K562 (cell line): ENCODE measurements around the gene RELL2. TPM values are rescaled to one million over a fixed set of nuclear protein-coding genes. Genes with fewer than 3 reads are reported as not detected.

ENCODE experiments used
- CBX3 ChIP-seq, 2 experiments: IDR thresholded peaks; 1 replicate in 1 of 2; 2 replicates in 1 of 2; pipeline ENCODE4 v1.6.1; 2012; ENCODE audit warnings: inconsistent platforms in 2 of 2, low read length in 2 of 2, borderline replicate concordance in 1 of 2, control low read depth in 1 of 2
- EP400 ChIP-seq: fragments of 450-650 bp; IDR thresholded peaks from 2 replicates; pipeline ENCODE4 v1.6.1; 2017; ENCODE audit warnings: antibody characterized with exemption, mild to moderate bottlenecking, moderate library complexity
- EWSR1 ChIP-seq: fragments of 450-650 bp; IDR thresholded peaks from 2 replicates; pipeline ENCODE4 v1.6.1; 2018; ENCODE audit warnings: borderline replicate concordance, mild to moderate bottlenecking, low read depth, moderate library complexity; ENCODE audit not compliant: partially characterized antibody
- FOXK1 ChIP-seq: sonication (generic); formaldehyde crosslinking; IDR thresholded peaks from 2 replicates; pipeline ENCODE4 v1.8.0; 2022; ENCODE audit warnings: missing genetic modification reagents, mild to moderate bottlenecking, borderline replicate concordance
- GABPB2 ChIP-seq: fragments of 250-450 bp; sonication (Bioruptor Pico); conservative IDR thresholded peaks from 2 replicates; pipeline ENCODE4 v1.5.1; 2021; ENCODE audit warnings: mild to moderate bottlenecking
- HNRNPK ChIP-seq: fragments of 200-400 bp; formaldehyde crosslinking; IDR thresholded peaks from one replicate; pipeline ENCODE4 v1.6.1; 2018; ENCODE audit warnings: mild to moderate bottlenecking, low read depth, low read length; ENCODE audit not compliant: poor library complexity, severe bottlenecking
- JUND ChIP-seq, 2 experiments: IDR thresholded peaks; 2 replicates in 1 of 2; 3 replicates in 1 of 2; pipeline ENCODE4 v1.6.1; 2011; ENCODE audit warnings: borderline replicate concordance in 2 of 2, low read depth in 2 of 2, low read length in 2 of 2, improper control_type of control experiment in 1 of 2, missing biosample characterization in 1 of 2, missing genetic modification characterization in 1 of 2, missing genetic modification reagents in 1 of 2
- NR2C1 ChIP-seq, 2 experiments: fragments of 450-650 bp; IDR thresholded peaks; 2 replicates each; pipeline ENCODE4 v1.6.1; 2017; ENCODE audit warnings: mild to moderate bottlenecking in 2 of 2, antibody characterized with exemption in 1 of 2, inconsistent platforms in 1 of 2, missing compliant biosample characterization in 1 of 2, missing genetic modification characterization in 1 of 2
- NR4A1 ChIP-seq, 2 experiments: fragments of 250-450 bp in 1 of 2; fragments of 450-650 bp in 1 of 2; sonication (Bioruptor Pico) in 1 of 2; IDR thresholded peaks; 2 replicates each; pipeline versions ENCODE4 v1.4.0 to v1.6.1; 2016 to 2020; ENCODE audit warnings: mild to moderate bottlenecking in 2 of 2, missing compliant biosample characterization in 1 of 2, missing genetic modification characterization in 1 of 2, moderate library complexity in 1 of 2
- RBM17 ChIP-seq: fragments of 200-400 bp; formaldehyde crosslinking; IDR thresholded peaks from 2 replicates; pipeline ENCODE4 v1.6.1; 2017; ENCODE audit warnings: low read depth, mild to moderate bottlenecking, low read length, borderline replicate concordance
- RBM39 ChIP-seq: fragments of 200-400 bp; formaldehyde crosslinking; optimal IDR thresholded peaks from 2 replicates; pipeline ENCODE3; 2018; ENCODE audit warnings: low read depth, low read length
- ZFX ChIP-seq: sonication (generic); formaldehyde crosslinking; IDR thresholded peaks from 2 replicates; pipeline ENCODE4 v1.8.0; 2022; ENCODE audit warnings: mild to moderate bottlenecking, missing genetic modification reagents, moderate library complexity
- ZKSCAN1 ChIP-seq: fragments of 150-350 bp; IDR thresholded peaks from 2 replicates; pipeline ENCODE4 v1.6.1; 2016; ENCODE audit warnings: low read depth, low read length
- ZNF175 ChIP-seq: fragments of 200-800 bp; sonication (Bioruptor generic); IDR thresholded peaks from 2 replicates; pipeline ENCODE4 v1.6.1; 2016; ENCODE audit warnings: low read depth, mild to moderate bottlenecking, missing genetic modification characterization, missing compliant biosample characterization
- ZNF583 ChIP-seq: fragments of 250-450 bp; sonication (Bioruptor Pico); IDR thresholded peaks from 2 replicates; pipeline ENCODE4 v1.4.0; 2020
- polyA plus RNA-seq, 8 experiments: library from polyadenylated mRNA; depleted of rRNA in 4 of 8; stranded (reverse) in 5 of 8; unstranded in 3 of 8; fragments of >200 nt; fragmentation: Nextera tagmentation in 2 of 8; fragmentation: Illumina TruSeq in 1 of 8; extraction: Ambion mirVana in 2 of 8; extraction: Trizol in 1 of 8; gene quantifications; 2 replicates each; pipeline versions ENCODE4 v1.2.1 to v1.2.3, GENCODE V29; 2011 to 2014; ENCODE audit warnings: inconsistent platforms in 1 of 8, missing spikeins in 1 of 8
- total RNA-seq, 7 experiments: library from RNA; depleted of rRNA in 6 of 7; stranded (reverse); fragments of >200 nt in 6 of 7; fragmentation: Illumina TruSeq in 2 of 7; extraction: Trizol in 2 of 7; gene quantifications; 2 replicates each; pipeline versions ENCODE4 v1.2.1 to v1.2.3, GENCODE V29; 2011 to 2021; ENCODE audit warnings: low replicate concordance in 1 of 7
- TF ChIP-seq, protein P1 (sequence below): fragments of 450-650 bp; formaldehyde crosslinking; conservative IDR thresholded peaks from 2 replicates; pipeline ENCODE4 v1.4.0; 2022; ENCODE audit warnings: mild to moderate bottlenecking, missing genetic modification characterization
- TF ChIP-seq, protein P2 (sequence below): fragments of 450-650 bp; formaldehyde crosslinking; IDR thresholded peaks from 2 replicates; pipeline ENCODE4 v1.4.0; 2020; ENCODE audit warnings: mild to moderate bottlenecking, moderate library complexity
- TF ChIP-seq, protein P3 (sequence below): fragments of 250-450 bp; sonication (Bioruptor Pico); IDR thresholded peaks from 2 replicates; pipeline ENCODE4 v1.5.1; 2021; ENCODE audit warnings: mild to moderate bottlenecking
- TF ChIP-seq, protein P4 (sequence below): fragments of 450-650 bp; IDR thresholded peaks from 2 replicates; pipeline ENCODE4 v1.7.0; 2016; ENCODE audit warnings: borderline replicate concordance

Gene RELL2
- total and polyA plus RNA-seq, 9 of the 15 experiments (the other 6 are each of a cell fraction or from before 2014, with no cell fraction given), result 0.06 to 36.0 (median 14.3) TPM

DNA sequence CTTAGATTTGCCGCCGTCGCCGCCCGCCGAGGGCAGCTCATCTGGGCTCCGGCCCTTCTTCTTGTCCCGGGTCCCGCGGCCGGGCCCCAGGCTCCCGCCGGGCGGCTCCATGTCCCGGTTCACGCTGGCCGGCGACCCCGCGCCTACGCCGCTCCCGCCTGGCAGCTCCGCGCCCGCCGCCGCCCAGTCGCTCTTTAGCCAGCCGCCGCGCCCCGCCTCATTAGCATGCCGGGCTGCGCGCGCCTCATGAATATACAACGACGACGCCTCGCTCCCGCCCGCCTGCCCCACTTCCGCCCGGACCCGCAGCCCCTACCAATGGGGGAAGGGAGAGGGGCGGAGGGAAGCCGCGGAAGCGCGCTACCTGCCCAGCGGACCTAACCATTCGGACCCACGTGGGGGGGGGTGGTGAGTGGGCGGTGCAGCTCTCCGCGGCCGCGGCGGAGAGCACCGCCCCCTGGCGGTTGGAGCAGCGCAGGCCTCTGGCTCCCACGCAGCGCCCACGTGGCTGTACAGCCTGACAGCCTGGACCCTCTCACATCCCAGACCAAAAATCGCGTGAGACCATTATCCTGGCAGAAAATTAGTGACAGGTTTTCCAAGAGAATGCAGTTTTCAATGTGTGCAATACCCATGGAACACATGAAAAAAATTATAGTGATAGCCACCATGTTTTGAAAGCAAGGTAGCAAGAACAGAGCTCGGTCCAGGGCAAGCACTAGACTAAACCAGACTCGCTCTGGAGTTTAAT, 17.8 kb upstream of the RELL2 start, which contains the start of gene DIAPH1 (continued):
- TF ChIP-seq RBM17 (no peak), ZNF175 (CRISPR knock-in tag) (0 out of 2 replicates have a peak, but pooled peaks have one; percentile 44), EWSR1 (no peak), RBM39 (no peak), NR4A1 (CRISPR knock-in tag; IDR thresholded peaks at IDR 0.05) (peak; percentile 74; the same call in 1 of the 2 replicates), NR4A1 (tag; IDR thresholded peaks at IDR 0.05) (no peak), GABPB2 (CRISPR knock-in tag) (no peak), CBX3 (IDR thresholded peaks at IDR 0.05; ENCODE audit: borderline replicate concordance in 1 of 2, low read length in 2 of 2) (peak in 1 of 2 experiments; percentile 83; a peak in 1 of 3 replicates), ZFX (CRISPR knock-in tag) (0 out of 2 replicates have a peak, but pooled peaks have one; percentile 33), ZNF583 (CRISPR knock-in tag) (no peak), FOXK1 (CRISPR knock-in tag) (0 out of 2 replicates have a peak, but pooled peaks have one; percentile 51), HNRNPK (peak; percentile 58), JUND (IDR thresholded peaks at IDR 0.05; ENCODE audit: borderline replicate concordance, low read depth, low read length) (peak; percentile 95), JUND (tag; IDR thresholded peaks at IDR 0.05; ENCODE audit: borderline replicate concordance, low read depth, low read length) (peak; percentile 5; the same call in 1 of the 3 replicates), EP400 (peak; percentile 96), NR2C1 (IDR thresholded peaks at IDR 0.05) (no peak), NR2C1 (tag; IDR thresholded peaks at IDR 0.05) (no peak), ZKSCAN1 (peak; percentile 58; the same call in 1 of the 2 replicates)
- TF ChIP-seq, protein P1, sequence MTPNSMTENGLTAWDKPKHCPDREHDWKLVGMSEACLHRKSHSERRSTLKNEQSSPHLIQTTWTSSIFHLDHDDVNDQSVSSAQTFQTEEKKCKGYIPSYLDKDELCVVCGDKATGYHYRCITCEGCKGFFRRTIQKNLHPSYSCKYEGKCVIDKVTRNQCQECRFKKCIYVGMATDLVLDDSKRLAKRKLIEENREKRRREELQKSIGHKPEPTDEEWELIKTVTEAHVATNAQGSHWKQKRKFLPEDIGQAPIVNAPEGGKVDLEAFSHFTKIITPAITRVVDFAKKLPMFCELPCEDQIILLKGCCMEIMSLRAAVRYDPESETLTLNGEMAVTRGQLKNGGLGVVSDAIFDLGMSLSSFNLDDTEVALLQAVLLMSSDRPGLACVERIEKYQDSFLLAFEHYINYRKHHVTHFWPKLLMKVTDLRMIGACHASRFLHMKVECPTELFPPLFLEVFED, result no peak
- TF ChIP-seq, protein P2, sequence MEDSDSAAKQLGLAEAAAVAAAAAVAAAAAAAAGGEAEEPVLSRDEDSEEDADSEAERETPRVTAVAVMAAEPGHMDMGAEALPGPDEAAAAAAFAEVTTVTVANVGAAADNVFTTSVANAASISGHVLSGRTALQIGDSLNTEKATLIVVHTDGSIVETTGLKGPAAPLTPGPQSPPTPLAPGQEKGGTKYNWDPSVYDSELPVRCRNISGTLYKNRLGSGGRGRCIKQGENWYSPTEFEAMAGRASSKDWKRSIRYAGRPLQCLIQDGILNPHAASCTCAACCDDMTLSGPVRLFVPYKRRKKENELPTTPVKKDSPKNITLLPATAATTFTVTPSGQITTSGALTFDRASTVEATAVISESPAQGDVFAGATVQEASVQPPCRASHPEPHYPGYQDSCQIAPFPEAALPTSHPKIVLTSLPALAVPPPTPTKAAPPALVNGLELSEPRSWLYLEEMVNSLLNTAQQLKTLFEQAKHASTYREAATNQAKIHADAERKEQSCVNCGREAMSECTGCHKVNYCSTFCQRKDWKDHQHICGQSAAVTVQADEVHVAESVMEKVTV (CRISPR knock-in tag), result peak; percentile 98
- TF ChIP-seq, protein P3, sequence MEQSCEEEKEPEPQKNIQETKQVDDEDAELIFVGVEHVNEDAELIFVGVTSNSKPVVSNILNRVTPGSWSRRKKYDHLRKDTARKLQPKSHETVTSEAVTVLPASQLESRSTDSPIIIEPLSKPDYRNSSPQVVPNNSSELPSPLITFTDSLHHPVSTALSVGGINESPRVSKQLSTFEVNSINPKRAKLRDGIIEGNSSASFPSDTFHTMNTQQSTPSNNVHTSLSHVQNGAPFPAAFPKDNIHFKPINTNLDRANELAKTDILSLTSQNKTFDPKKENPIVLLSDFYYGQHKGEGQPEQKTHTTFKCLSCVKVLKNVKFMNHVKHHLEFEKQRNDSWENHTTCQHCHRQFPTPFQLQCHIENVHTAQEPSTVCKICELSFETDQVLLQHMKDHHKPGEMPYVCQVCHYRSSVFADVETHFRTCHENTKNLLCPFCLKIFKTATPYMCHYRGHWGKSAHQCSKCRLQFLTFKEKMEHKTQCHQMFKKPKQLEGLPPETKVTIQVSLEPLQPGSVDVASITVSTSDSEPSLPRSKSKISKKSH, result no peak
- TF ChIP-seq, protein P4, sequence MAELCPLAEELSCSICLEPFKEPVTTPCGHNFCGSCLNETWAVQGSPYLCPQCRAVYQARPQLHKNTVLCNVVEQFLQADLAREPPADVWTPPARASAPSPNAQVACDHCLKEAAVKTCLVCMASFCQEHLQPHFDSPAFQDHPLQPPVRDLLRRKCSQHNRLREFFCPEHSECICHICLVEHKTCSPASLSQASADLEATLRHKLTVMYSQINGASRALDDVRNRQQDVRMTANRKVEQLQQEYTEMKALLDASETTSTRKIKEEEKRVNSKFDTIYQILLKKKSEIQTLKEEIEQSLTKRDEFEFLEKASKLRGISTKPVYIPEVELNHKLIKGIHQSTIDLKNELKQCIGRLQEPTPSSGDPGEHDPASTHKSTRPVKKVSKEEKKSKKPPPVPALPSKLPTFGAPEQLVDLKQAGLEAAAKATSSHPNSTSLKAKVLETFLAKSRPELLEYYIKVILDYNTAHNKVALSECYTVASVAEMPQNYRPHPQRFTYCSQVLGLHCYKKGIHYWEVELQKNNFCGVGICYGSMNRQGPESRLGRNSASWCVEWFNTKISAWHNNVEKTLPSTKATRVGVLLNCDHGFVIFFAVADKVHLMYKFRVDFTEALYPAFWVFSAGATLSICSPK, result no peak
